Keratinocyte (primary cell): ENCODE results near the gene SIVA1. TPM values are rescaled to one million over a fixed set of nuclear protein-coding genes. Genes with fewer than 3 reads are reported as not detected.

ENCODE experiments used
- DNase-seq: peaks from one replicate; pipeline ENCODE4 v3.0.0-alpha.2; 2011; ENCODE audit warnings: low read depth, missing footprints, low spot score
- FAIRE-seq: peaks from 2 replicates; lab custom pipeline; 2011; peaks lifted over from hg19 to GRCh38; lab: Jason Lieb, UNC
- H2AFZ ChIP-seq: 2 replicates; pipeline ENCODE4 v1.6.0; 2012; ENCODE audit warnings: low read length, control low read depth, inconsistent platforms; ENCODE audit not compliant: control insufficient read depth
- H3K27ac ChIP-seq: 2 replicates; pipeline ENCODE4 v1.5.1; 2011; ENCODE audit warnings: low read length; ENCODE audit not compliant: control insufficient read depth, insufficient read depth
- H3K27me3 ChIP-seq: 3 replicates; pipeline ENCODE4 v1.6.0; 2011; ENCODE audit warnings: low read length; ENCODE audit not compliant: control insufficient read depth, insufficient read depth; ENCODE audit errors: extremely low read depth
- H3K36me3 ChIP-seq, 2 experiments: 2 replicates in 1 of 2; 3 replicates in 1 of 2; pipeline ENCODE4 v1.5.1; 2011; ENCODE audit warnings: low read length in 2 of 2, mild to moderate bottlenecking in 1 of 2; ENCODE audit not compliant: control insufficient read depth in 2 of 2, insufficient read depth in 2 of 2; ENCODE audit errors: extremely low read depth in 1 of 2
- H3K4me1 ChIP-seq: 3 replicates; pipeline ENCODE4 v1.5.1; 2011; ENCODE audit warnings: low read length; ENCODE audit not compliant: control insufficient read depth, insufficient read depth; ENCODE audit errors: extremely low read depth
- H3K4me2 ChIP-seq: 3 replicates; pipeline ENCODE4 v1.6.0; 2011; ENCODE audit warnings: low read depth, low read length; ENCODE audit not compliant: control insufficient read depth, insufficient read depth; ENCODE audit errors: extremely low read depth
- H3K4me3 ChIP-seq, 3 experiments: fragments of 200-600 bp in 1 of 3; sonication (generic) in 1 of 3; 2 replicates in 2 of 3; 3 replicates in 1 of 3; pipeline ENCODE4 v1.5.1; 2011 to 2016; ENCODE audit warnings: low read length in 3 of 3, mild to moderate bottlenecking in 3 of 3, control low read depth in 2 of 3, inconsistent platforms in 1 of 3, low read depth in 1 of 3, mixed read lengths in 1 of 3, mixed run types in 1 of 3, moderate library complexity in 1 of 3; ENCODE audit not compliant: control insufficient read depth in 2 of 3, insufficient read depth in 2 of 3; ENCODE audit errors: extremely low read depth in 1 of 3
- H3K79me2 ChIP-seq: 2 replicates; pipeline ENCODE4 v1.6.0; 2012; ENCODE audit warnings: low read length; ENCODE audit not compliant: control insufficient read depth, insufficient read depth
- H3K9ac ChIP-seq: 3 replicates; pipeline ENCODE4 v1.6.0; 2011; ENCODE audit warnings: low read length; ENCODE audit not compliant: control insufficient read depth, insufficient read depth; ENCODE audit errors: extremely low read depth
- H3K9me1 ChIP-seq: 3 replicates; pipeline ENCODE4 v1.6.0; 2011; ENCODE audit warnings: low read length; ENCODE audit not compliant: control insufficient read depth, insufficient read depth; ENCODE audit errors: extremely low read depth
- H3K9me3 ChIP-seq: 2 replicates; pipeline ENCODE4 v1.5.1; 2012; ENCODE audit warnings: low read depth, low read length; ENCODE audit not compliant: control insufficient read depth
- H4K20me1 ChIP-seq: 3 replicates; pipeline ENCODE4 v1.6.0; 2011; ENCODE audit warnings: low read length; ENCODE audit not compliant: control insufficient read depth, insufficient read depth; ENCODE audit errors: extremely low read depth
- CTCF ChIP-seq, 3 experiments: IDR thresholded peaks in 1 of 3; conservative IDR thresholded peaks in 1 of 3; optimal IDR thresholded peaks in 1 of 3; 2 replicates in 2 of 3; 3 replicates in 1 of 3; pipeline versions ENCODE3 to v1.5.1; 2011; ENCODE audit warnings: low read length in 3 of 3, mild to moderate bottlenecking in 3 of 3, moderate library complexity in 2 of 3, control low read depth in 1 of 3, inconsistent platforms in 1 of 3; ENCODE audit not compliant: insufficient read depth in 2 of 3; ENCODE audit errors: extremely low read depth in 1 of 3
- EZH2 ChIP-seq: IDR thresholded peaks from one replicate; pipeline ENCODE4 v1.6.1; 2012; ENCODE audit warnings: inconsistent platforms, mild to moderate bottlenecking, low read length, moderate library complexity
- dilution Hi-C: fragments of 300-500 bp; cut with MboI; formaldehyde crosslinking; loops from one replicate; pipeline ENCODE4 v1.7.0; 2020; ENCODE audit warnings: low sequenced_read_pairs; ENCODE audit not compliant: extremely low pct_ligation_motif_present
- polyA plus RNA-seq, 5 experiments: library from polyadenylated mRNA; depleted of rRNA in 3 of 5; stranded (reverse) in 3 of 5; stranded (forward) in 1 of 5; unstranded in 1 of 5; fragments of >200 nt; gene quantifications; 1 replicate in 1 of 5; 2 replicates in 3 of 5; 3 replicates in 1 of 5; pipeline versions ENCODE4 v1.2.1 to v1.2.3, GENCODE V29; 2011 to 2012; ENCODE audit warnings: missing spikeins in 2 of 5, low read depth in 1 of 5, low replicate concordance in 1 of 5

The SIVA1 gene
- polyA plus RNA-seq, 1 donor (not counting 4 experiments of a cell fraction or from before 2014, with no cell fraction given) = 35.3 TPM

GRCh38 chr14:104798300-104799243 lies 45.6 kb downstream of the SIVA1 start:
- Histone ChIP-seq H3K79me2 (peaks cover 14% of the 10 kb centered on the region), H3K4me2 (no peak overlapping the region), H3K36me3 (no peaks in the 10 kb centered on the region), H3K9me3 (no peaks in the 10 kb centered on the region), H3K4me1 (peaks cover 15% of the 10 kb centered on the region), H3K9me1 (peaks cover 2% of the 10 kb centered on the region), H3K27ac (no peak overlapping the region), H3K9ac (no peak overlapping the region), H3K4me3 (no peak overlapping the region), H4K20me1 (peaks cover 2% of the 10 kb centered on the region), H2AFZ (no peak overlapping the region), H3K27me3 (peaks cover 16% of the 10 kb centered on the region)
- FAIRE-seq = no peak
- dilution Hi-C loops = no loop called here
- no peak for TF ChIP-seq EZH2
- TF ChIP-seq CTCF (optimal IDR thresholded peaks at IDR 0.05 in 1 of 3, IDR thresholded peaks at IDR 0.05 in 1 of 3, conservative IDR thresholded peaks at IDR 0.05 in 1 of 3; ENCODE audit: extremely low read depth in 1 of 3, insufficient read depth in 2 of 3, low read length in 3 of 3) = no peak
- DNase-seq = no peak

- FAIRE-seq = no peak
- Histone ChIP-seq H3K79me2 (peaks cover 5% of the 10 kb centered on the region), H4K20me1 (no peaks in the 10 kb centered on the region), H3K4me2 (no peak overlapping the region), H3K27ac (no peak overlapping the region), H3K27me3 (peaks cover 16% of the 10 kb centered on the region), H3K9ac (no peak overlapping the region), H3K4me3 (no peak overlapping the region), H3K9me3 (no peaks in the 10 kb centered on the region), H3K9me1 (no peaks in the 10 kb centered on the region), H3K36me3 (no peaks in the 10 kb centered on the region), H2AFZ (no peak overlapping the region), H3K4me1 (peaks cover 7% of the 10 kb centered on the region)
- TF ChIP-seq CTCF (optimal IDR thresholded peaks at IDR 0.05 in 1 of 3, IDR thresholded peaks at IDR 0.05 in 1 of 3, conservative IDR thresholded peaks at IDR 0.05 in 1 of 3; ENCODE audit: extremely low read depth in 1 of 3, insufficient read depth in 2 of 3, low read length in 3 of 3) = no peak
- TF ChIP-seq EZH2 = no peak
- dilution Hi-C loops = no loop called here
- no peak for DNase-seq
Measured at GRCh38 chr14:104799244-104800014, 46.5 kb downstream of the SIVA1 start.
